Naive thymus-derived CD8-positive, alpha-beta T cell (primary cell): Measurements from ENCODE around the gene CYP4F11. TPM values are rescaled to one million over a fixed set of nuclear protein-coding genes. Genes with fewer than 3 reads are reported as not detected.
"Not testable (repeated sequence)": the region's sequence is repeated elsewhere in the genome, so short reads cannot be mapped to it uniquely, and the experiment has no call there.

Experiments
- ATAC-seq, 2 donors: fragments of 150-1000 bp; cut with Tn5 transposase in 1 of 2; sonication (Bioruptor Pico), chemical (Tn5 transposase) in 1 of 2; 1 replicate in 1 of 2; 2 replicates in 1 of 2; pipeline ENCODE4 v1.10.0; 2021; ENCODE audit warnings: mild to moderate bottlenecking in 2 of 2, moderate library complexity in 2 of 2
- POLR2A ChIA-PET: fragments of 350-600 bp; sonication (Branson Sonifier 250); formaldehyde crosslinking; loops from one replicate; lab custom pipeline; 2021; ENCODE audit warnings: antibody characterized with exemption; lab: Charles Lee
- DNase-seq, 10 donors: peaks; one replicate each; pipeline versions ENCODE4 v3.0.0 to v3.0.0-alpha.2; 2020 to 2022
- H3K27ac Mint-ChIP-seq, 10 donors: one replicate each; pipeline ENCODE4 v1.8.0; 2020 to 2022; ENCODE audit warnings: mild to moderate bottlenecking in 10 of 10, mixed read lengths in 10 of 10, moderate library complexity in 4 of 10, inconsistent platforms in 1 of 10
- H3K27me3 Mint-ChIP-seq, 5 donors: one replicate each; pipeline ENCODE4 v1.8.0; 2021 to 2022; ENCODE audit warnings: mixed read lengths in 5 of 5
- H3K36me3 Mint-ChIP-seq, 3 donors: one replicate each; pipeline ENCODE4 v1.8.0; 2020 to 2022; ENCODE audit warnings: mixed read lengths in 3 of 3, mild to moderate bottlenecking in 2 of 3, inconsistent platforms in 1 of 3
- H3K4me1 Mint-ChIP-seq, 4 donors: one replicate each; pipeline ENCODE4 v1.8.0; 2021 to 2022; ENCODE audit warnings: mixed read lengths in 4 of 4
- H3K4me3 Mint-ChIP-seq, 10 donors: one replicate each; pipeline ENCODE4 v1.8.0; 2020 to 2022; ENCODE audit warnings: mild to moderate bottlenecking in 10 of 10, mixed read lengths in 10 of 10, moderate library complexity in 6 of 10, inconsistent platforms in 1 of 10
- H3K9me3 Mint-ChIP-seq, 9 donors: one replicate each; pipeline ENCODE4 v1.8.0; 2020 to 2022; ENCODE audit warnings: mixed read lengths in 9 of 9, mild to moderate bottlenecking in 3 of 9, inconsistent platforms in 1 of 9, moderate library complexity in 1 of 9
- polyA plus RNA-seq, 3 donors: library from polyadenylated mRNA; unstranded; fragments of 300-500 nt; fragmentation: Illumina TruSeq; gene quantifications; one replicate each; pipeline ENCODE4 v1.2.3, GENCODE V29; 2021
- total RNA-seq, 8 experiments: library from RNA in 2 of 8; stranded (reverse) in 2 of 8; gene quantifications; one replicate each; pipeline ENCODE4 v1.2.3 and lab custom pipeline; 2021 to 2026

The CYP4F11 gene
- total and polyA plus RNA-seq, 5 experiments from 2014 or later = not detected

DNA sequence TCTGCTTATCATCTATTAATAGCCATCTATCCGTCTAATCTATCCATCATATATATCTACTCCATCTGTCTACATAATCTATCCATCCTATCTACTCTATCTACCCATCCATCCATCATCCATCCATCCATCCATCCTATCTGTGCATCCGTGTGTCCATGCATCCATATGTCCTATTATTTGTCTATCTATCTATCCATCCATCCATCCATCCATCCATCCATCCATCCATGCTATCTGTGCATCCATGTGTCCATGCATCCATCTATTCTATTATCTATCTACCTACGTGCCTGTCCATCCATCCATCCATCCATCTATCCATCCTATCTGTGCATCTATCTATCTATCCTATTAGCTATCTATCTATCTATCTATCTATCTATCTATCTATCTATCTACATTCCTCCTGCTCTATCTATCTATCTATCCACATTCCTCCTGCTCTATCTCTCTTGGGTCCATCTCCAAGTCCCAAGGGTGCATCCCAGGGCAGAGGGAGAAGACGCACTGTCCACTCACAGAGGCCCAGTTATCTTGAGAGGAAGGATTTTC is 38.4 kb downstream of the CYP4F11 start:
- Mint-ChIP-seq H3K36me3 (no peaks in the 10 kb centered on the region), H3K4me1 (peaks cover 2 to 10% (median 9%) of the 10 kb centered on the region in 4 donors), H3K9me3 (no peaks in the 10 kb centered on the region), H3K27me3 (peaks cover 12 to 40% (median 24%) of the 10 kb centered on the region in 5 donors), H3K4me3 (no peak overlapping the region), H3K27ac (no peak overlapping the region)
- POLR2A ChIA-PET = no interaction called here
- DNase-seq (no peak), ATAC-seq (no peak)

DNA sequence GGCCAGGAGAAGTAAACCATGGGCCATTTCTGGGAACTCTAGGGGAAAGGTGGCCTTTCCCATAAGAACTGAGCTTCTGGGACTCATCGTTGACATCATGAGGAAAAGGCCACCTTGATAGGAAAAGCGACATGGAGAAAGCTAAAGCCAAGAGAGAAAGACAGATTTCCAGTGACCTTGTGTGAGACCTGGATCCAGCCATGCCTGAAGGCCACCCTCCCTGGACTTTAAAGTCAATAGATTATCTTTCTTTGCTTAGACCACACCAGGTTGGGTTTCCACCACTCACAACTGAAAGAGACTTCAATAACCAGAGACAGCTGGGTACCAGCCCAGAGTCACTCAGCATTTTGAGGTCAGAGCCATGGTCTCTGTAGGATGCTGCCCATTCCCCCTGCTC is 40.0 kb downstream of the CYP4F11 start:
- Mint-ChIP-seq H3K4me1 (peaks cover 0 to 2% (median 0%) of the 10 kb centered on the region in 4 donors), H3K4me3 (no peak overlapping the region), H3K36me3 (no peaks in the 10 kb centered on the region), H3K9me3 (no peaks in the 10 kb centered on the region), H3K27ac (no peak overlapping the region), H3K27me3 (peaks cover 11 to 37% (median 19%) of the 10 kb centered on the region in 5 donors)
- POLR2A ChIA-PET = no interaction called here
- ATAC-seq (no peak), DNase-seq (no peak)

DNA sequence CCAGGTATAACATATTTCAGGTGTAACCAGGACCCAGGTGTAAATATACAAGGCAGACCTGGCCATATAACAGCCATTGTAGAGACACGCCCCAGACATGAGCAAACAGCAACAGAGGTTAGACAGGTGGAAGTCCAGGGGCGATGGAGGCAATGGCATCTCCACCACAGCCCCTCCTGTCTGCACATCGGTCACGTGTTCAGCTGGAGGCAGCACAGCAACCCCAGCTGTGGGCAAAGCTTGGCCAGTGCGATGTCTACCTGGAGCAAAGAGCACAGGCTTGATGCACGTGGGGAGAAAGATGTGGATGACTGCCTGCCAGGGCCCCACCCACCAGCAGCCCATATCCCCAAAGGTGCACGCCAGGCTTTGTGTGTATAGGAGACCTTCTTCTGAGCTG is 40.9 kb downstream of the CYP4F11 start:
- Mint-ChIP-seq H3K9me3 (no peaks in the 10 kb centered on the region), H3K4me3 (no peak overlapping the region), H3K27ac (no peak overlapping the region), H3K36me3 (no peaks in the 10 kb centered on the region), H3K27me3 (peaks cover 11 to 37% (median 17%) of the 10 kb centered on the region in 5 donors), H3K4me1 (peaks cover 0 to 2% (median 0%) of the 10 kb centered on the region in 4 donors)
- DNase-seq = no peak
- no peak for ATAC-seq
- POLR2A ChIA-PET = interaction anchor here (0.7 kb wide), 1 partner anchor 14 kb away, joined by 4 read pairs; no protein-coding TSS in a partner anchor

DNA sequence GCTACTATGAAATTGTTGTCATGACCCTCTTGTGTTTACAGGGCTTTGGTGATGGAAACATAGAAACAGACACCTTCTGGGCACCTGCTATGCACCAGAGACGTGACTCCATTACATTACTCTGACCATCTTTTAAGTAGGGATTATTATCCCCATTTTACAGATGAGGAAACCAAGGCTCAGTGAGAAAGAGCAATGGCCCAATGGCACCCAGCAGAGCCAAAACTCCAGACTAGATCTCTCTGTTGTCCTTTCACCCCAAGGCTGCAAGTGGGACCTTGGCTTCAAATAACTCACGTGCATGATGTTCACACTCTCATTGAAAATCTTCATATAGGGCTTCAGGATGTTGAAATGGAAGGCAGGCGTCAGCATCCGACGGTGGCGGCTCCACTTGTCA is 42.3 kb downstream of the CYP4F11 start:
- H3K36me3 Mint-ChIP-seq = no peaks in the 10 kb centered on the region
- peaks cover 10 to 28% (median 17%) of the 10 kb centered on the region in 5 donors for H3K27me3 Mint-ChIP-seq
- no peak for DNase-seq
- peaks cover 0 to 2% (median 0%) of the 10 kb centered on the region in 4 donors for H3K4me1 Mint-ChIP-seq
- POLR2A ChIA-PET = interaction anchor here (1.4 kb wide), 1 partner anchor 13 kb away, joined by 3 read pairs; no protein-coding TSS in a partner anchor
- H3K27ac Mint-ChIP-seq = no peak overlapping the region
- no peak overlapping the region for H3K4me3 Mint-ChIP-seq
- no peaks in the 10 kb centered on the region for H3K9me3 Mint-ChIP-seq
- no peak for ATAC-seq

DNA sequence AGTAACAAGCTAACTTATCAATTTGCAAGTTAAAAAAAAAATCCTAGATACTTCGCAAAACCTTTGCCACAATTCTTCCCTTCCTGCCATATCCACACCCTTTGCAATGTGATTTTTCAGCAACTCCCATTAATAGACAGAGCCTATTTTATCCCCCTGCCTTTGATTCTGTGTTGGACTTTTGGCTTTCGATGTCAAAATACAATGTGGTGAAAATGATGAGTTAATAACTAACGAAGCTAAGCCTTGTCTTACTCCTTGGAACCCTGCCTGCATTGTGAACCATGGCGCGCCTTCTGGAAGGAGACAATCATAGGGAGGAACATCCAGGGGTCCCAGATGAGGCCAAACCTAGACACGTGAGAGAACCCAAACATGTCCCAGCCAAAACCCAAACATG is 42.9 kb downstream of the CYP4F11 start:
- POLR2A ChIA-PET = interaction anchor here (1.4 kb wide), 1 partner anchor 12 kb away, joined by 3 read pairs; no protein-coding TSS in a partner anchor
- DNase-seq = no peak
- Mint-ChIP-seq H3K36me3 (no peaks in the 10 kb centered on the region), H3K9me3 (no peaks in the 10 kb centered on the region), H3K27ac (no peak overlapping the region), H3K27me3 (peaks cover 4 to 22% (median 12%) of the 10 kb centered on the region in 5 donors), H3K4me3 (no peak overlapping the region), H3K4me1 (no peaks in the 10 kb centered on the region)
- ATAC-seq = no peak

DNA sequence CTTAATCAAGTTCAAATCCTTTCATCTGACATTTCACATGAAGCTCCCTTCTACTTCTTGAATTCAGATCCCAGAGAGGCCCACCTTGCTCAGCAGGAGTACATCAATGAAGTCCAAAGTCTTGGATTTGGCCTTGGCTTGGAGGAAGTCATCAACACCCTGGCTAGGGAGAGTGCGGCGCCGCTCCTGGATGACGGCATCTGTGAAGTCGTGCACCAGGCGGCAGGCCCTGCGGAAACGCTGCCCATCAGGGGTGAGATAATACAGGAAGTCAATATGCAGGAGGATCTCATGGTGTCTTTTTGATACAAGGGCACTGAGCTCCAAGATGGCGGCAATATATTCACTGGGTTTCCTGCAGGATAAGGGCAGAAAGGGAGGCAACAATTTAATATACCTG is 45.0 kb downstream of the CYP4F11 start:
- H3K9me3 Mint-ChIP-seq, DNase-seq, H3K4me3 Mint-ChIP-seq, H3K27ac Mint-ChIP-seq, POLR2A ChIA-PET, ATAC-seq, H3K36me3 Mint-ChIP-seq, H3K4me1 Mint-ChIP-seq, H3K27me3 Mint-ChIP-seq: not testable (repeated sequence)

DNA sequence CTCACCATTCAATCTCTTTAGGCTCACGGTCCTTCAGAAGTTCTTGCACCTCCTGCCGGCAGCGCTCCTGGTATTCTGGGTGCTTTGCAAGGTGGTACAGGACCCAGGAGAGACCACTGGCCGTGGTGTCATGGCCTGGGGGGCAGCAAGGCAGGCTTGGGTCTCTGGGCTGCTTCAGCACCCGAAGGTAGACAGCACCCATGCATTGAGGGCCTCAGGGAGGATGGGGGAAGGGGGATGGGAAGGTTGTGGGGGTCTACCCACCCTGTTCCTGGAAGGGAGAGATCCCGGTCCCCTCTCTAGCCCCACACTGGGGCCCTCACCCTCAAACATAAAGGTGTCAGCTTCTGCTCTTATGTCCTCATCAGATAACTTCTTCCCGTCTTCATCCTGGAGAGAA is 48.4 kb downstream of the CYP4F11 start:
- H3K27ac Mint-ChIP-seq = no peak overlapping the region
- no peaks in the 10 kb centered on the region for H3K9me3 Mint-ChIP-seq
- no peak for DNase-seq
- no peak overlapping the region for H3K4me3 Mint-ChIP-seq
- no peak for ATAC-seq
- POLR2A ChIA-PET = no interaction called here
- H3K36me3 Mint-ChIP-seq = no peaks in the 10 kb centered on the region
- H3K4me1 Mint-ChIP-seq = no peaks in the 10 kb centered on the region
- peaks cover 4 to 14% (median 10%) of the 10 kb centered on the region in 5 donors for H3K27me3 Mint-ChIP-seq

DNA sequence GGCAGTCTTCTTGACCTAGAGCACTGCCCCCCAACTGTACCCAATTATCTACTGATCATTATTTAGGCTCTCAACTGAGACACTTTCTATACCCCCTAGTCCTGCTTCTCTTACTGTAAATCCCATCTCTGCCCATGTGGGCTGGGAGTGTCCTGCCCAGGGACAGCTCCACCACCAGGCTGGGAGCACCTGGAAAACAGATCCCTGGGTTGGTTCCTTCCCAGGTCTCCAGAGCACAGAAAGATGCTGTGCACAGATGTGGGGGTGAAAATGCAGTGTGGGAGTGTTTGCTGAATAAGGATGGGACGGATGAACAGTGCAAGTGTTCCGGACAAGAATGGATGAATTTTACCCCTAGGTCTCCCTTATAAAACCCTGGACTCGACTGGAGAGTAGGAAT is 49.2 kb downstream of the CYP4F11 start:
- H3K36me3 Mint-ChIP-seq = no peaks in the 10 kb centered on the region
- ATAC-seq (no peak), DNase-seq (no peak)
- H3K4me1 Mint-ChIP-seq = no peaks in the 10 kb centered on the region
- POLR2A ChIA-PET = no interaction called here
- peaks cover 6 to 15% (median 15%) of the 10 kb centered on the region in 5 donors for H3K27me3 Mint-ChIP-seq
- H3K9me3 Mint-ChIP-seq = no peaks in the 10 kb centered on the region
- H3K4me3 Mint-ChIP-seq = no peak overlapping the region
- no peak overlapping the region for H3K27ac Mint-ChIP-seq

DNA sequence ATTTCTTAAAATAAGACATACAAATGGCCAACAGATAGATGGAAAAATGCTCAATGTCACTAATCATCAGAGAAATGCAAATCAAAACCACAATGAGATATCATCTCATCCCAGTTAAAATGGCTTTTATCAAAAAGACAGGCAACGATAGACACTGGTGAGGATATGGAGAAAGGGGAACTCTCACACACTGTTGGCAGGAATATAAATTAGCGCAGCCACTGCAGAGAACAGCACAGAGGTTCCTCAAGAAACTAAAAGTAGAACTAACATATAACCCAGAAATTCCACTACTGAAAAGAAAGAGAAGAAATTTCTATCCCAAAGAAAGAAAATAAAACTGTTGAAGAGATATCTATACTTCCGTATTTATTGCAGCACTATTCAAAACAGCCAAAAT is 51.0 kb downstream of the CYP4F11 start:
- H3K36me3 Mint-ChIP-seq, H3K4me1 Mint-ChIP-seq, ATAC-seq, DNase-seq, H3K4me3 Mint-ChIP-seq, H3K9me3 Mint-ChIP-seq, H3K27ac Mint-ChIP-seq, POLR2A ChIA-PET: not testable (repeated sequence)
- peaks cover 9 to 24% (median 19%) of the 10 kb centered on the region in 5 donors for H3K27me3 Mint-ChIP-seq

DNA sequence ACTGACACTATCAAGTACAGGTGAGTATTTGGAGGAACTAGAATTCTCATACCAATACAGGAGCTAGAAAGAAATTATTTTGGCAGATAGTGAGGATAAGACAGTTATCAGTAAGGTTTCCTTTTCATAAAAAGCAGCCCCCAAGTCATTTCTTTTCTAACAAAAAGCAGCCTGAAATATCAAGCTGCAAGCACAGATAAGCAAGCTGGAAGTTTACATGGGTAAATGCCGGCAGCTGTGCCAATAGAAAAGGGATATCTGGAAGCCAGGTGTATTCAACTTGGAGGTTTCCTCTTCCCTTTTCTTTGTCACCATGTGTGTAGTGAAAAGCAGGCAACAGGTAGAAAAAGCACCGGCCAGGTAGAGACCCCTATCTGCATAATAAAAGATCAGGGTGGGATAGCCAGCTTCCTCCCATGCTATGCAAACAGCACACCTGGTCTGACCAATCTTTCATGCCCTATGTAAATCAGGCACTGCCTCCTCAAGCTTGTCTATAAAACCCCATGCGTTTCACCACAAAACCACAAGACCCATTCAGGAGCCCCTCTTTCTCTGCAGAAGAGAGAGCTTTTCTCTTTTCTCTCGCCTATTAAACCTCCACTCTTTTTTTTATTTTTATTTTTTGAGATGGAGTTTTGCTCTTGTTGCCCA is 59.4 kb downstream of the CYP4F11 start:
- DNase-seq (no peak), ATAC-seq (no peak)
- Mint-ChIP-seq H3K27ac (no peak overlapping the region), H3K9me3 (peaks cover 0 to 7% (median 3%) of the 10 kb centered on the region in 9 donors), H3K27me3 (peaks cover 7 to 23% (median 19%) of the 10 kb centered on the region in 5 donors), H3K4me1 (peaks cover 1 to 13% (median 12%) of the 10 kb centered on the region in 4 donors), H3K36me3 (peaks cover 0 to 5% (median 0%) of the 10 kb centered on the region in 3 donors), H3K4me3 (peak overlapping the region in 1 of 10 donors; percentile 30)
- POLR2A ChIA-PET = no interaction called here

DNA sequence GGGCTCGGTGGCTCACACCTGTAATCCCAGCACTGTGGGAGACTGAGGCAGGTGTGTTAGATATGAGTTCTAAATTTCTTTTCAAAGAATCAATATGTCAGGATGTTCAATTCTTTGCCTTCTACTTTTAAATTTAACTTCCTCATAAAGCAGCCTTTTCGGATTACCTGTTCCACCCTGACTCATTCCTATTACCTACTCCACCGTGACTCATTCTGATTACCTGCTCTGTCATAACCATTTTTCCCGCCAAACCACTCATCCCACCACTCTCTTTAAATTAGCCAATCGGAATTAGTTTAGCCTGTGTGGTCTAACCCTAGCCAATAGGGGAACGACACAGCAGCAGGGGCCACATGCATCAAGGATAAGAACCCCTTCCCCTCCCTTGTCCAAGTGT is 60.6 kb downstream of the CYP4F11 start:
- Mint-ChIP-seq H3K27me3 (peaks cover 0 to 22% (median 17%) of the 10 kb centered on the region in 5 donors), H3K4me1 (peaks cover 10 to 21% (median 19%) of the 10 kb centered on the region in 4 donors), H3K4me3 (peak overlapping the region in 1 of 10 donors; percentile 35)
- H3K36me3 Mint-ChIP-seq, H3K9me3 Mint-ChIP-seq, DNase-seq, H3K27ac Mint-ChIP-seq, POLR2A ChIA-PET, ATAC-seq: not testable (repeated sequence)

DNA sequence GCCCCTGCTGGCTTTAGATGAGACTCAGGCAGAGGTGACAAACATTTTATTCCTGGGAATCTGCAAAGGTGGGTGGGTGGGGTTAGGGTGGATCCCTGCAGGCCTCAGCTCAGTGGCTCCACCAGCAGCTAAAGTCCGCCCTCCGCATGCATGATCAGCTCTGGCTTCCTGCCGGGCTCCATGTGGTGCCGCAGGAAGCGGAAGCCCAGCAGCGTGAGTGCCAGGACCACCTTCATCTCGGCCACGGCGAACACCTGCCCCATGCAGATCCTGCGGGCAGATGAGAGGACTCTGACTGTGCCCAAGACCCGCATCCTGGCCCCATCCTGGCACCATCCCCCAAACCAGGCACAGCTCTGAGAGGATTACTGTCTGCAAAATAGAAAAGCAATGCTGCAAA is 62.8 kb downstream of the CYP4F11 start:
- ATAC-seq (peak; percentile 36 to 71), DNase-seq (peak in 4 of 10 donors; percentile 2 to 34 (median 16))
- POLR2A ChIA-PET = interaction anchor here (1.5 kb wide), 1 partner anchor 35 kb away, joined by 9 read pairs; no protein-coding TSS in a partner anchor
- H3K27ac Mint-ChIP-seq = peak overlapping the region in 2 of 10 donors; percentile 76 to 80
- H3K9me3 Mint-ChIP-seq = peaks cover 0 to 7% (median 3%) of the 10 kb centered on the region in 9 donors
- peaks cover 0 to 19% (median 14%) of the 10 kb centered on the region in 5 donors for H3K27me3 Mint-ChIP-seq
- H3K36me3 Mint-ChIP-seq = peaks cover 0 to 5% (median 0%) of the 10 kb centered on the region in 3 donors
- peaks cover 11 to 29% (median 19%) of the 10 kb centered on the region in 4 donors for H3K4me1 Mint-ChIP-seq
- H3K4me3 Mint-ChIP-seq = peak overlapping the region in 8 of 10 donors; percentile 53 to 83 (median 68)

DNA sequence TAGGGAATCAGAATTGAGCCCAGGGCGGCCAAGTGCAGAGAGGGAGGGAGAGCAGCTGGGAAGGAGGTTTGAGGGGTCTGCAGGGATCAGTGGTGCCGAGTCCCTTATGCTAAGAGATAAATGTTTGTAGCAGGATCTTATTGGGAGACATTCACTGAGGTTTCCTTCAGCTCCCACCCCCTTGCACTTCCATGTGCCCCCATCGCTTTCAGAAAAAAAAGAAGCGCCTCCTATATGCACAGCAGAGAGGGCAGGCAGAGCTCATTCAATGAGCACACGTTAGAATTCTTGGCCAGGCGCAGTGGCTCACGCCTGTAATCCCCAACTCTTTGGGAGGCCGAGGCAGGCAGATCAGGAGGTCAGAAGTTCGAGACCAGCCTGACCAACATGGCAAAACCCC is 64.5 kb downstream of the CYP4F11 start:
- Mint-ChIP-seq H3K4me1 (peaks cover 9 to 21% (median 18%) of the 10 kb centered on the region in 4 donors), H3K4me3 (no peak overlapping the region), H3K36me3 (peaks cover 0 to 5% (median 0%) of the 10 kb centered on the region in 3 donors), H3K27ac (peak overlapping the region in 2 of 10 donors; percentile 44 to 54), H3K9me3 (peaks cover 0 to 7% (median 3%) of the 10 kb centered on the region in 9 donors), H3K27me3 (peaks cover 0 to 11% (median 8%) of the 10 kb centered on the region in 5 donors)
- POLR2A ChIA-PET = interaction anchor here (0.6 to 0.7 kb wide), 2 partner anchors 39 to 407 kb away, joined by 3 read pairs; no protein-coding TSS in a partner anchor
- DNase-seq (no peak), ATAC-seq (no peak)
